ENCODE data around the gene ALDH4A1. TPM values are rescaled to one million over a fixed set of nuclear protein-coding genes. Genes with fewer than 3 reads are reported as not detected.

ALDH4A1 gene
- total and polyA plus RNA-seq, 10 of the 15 experiments (the other 5 are each of a cell fraction or from before 2014, with no cell fraction given): 0.06 to 25.5 (median 13.0) TPM

- TF ChIP-seq, protein P1, sequence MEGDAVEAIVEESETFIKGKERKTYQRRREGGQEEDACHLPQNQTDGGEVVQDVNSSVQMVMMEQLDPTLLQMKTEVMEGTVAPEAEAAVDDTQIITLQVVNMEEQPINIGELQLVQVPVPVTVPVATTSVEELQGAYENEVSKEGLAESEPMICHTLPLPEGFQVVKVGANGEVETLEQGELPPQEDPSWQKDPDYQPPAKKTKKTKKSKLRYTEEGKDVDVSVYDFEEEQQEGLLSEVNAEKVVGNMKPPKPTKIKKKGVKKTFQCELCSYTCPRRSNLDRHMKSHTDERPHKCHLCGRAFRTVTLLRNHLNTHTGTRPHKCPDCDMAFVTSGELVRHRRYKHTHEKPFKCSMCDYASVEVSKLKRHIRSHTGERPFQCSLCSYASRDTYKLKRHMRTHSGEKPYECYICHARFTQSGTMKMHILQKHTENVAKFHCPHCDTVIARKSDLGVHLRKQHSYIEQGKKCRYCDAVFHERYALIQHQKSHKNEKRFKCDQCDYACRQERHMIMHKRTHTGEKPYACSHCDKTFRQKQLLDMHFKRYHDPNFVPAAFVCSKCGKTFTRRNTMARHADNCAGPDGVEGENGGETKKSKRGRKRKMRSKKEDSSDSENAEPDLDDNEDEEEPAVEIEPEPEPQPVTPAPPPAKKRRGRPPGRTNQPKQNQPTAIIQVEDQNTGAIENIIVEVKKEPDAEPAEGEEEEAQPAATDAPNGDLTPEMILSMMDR (IDR thresholded peaks at IDR 0.05 in 2 of 3, conservative IDR thresholded peaks at IDR 0.05 in 1 of 3; ENCODE audit: control insufficient read depth in 2 of 3, extremely low read depth in 1 of 3, insufficient read depth in 1 of 3, low read depth in 3 of 3, low read length in 3 of 3): no peak
- TF ChIP-seq CUX1 (IDR thresholded peaks at IDR 0.05; ENCODE audit: insufficient replicate concordance, low read depth, low read length): no peak
- TF ChIP-seq ZNF274 (IDR thresholded peaks at IDR 0.05; ENCODE audit: insufficient read depth, insufficient read length): no peak
- TF ChIP-seq MAX (IDR thresholded peaks at IDR 0.05; ENCODE audit: low read depth, low read length): no peak
- no peak for TF ChIP-seq YBX1 (IDR thresholded peaks at IDR 0.05)
- no peak for TF ChIP-seq ATF3 (IDR thresholded peaks at IDR 0.05; ENCODE audit: borderline replicate concordance, extremely low read depth, low read depth, low read length)
- no peak for TF ChIP-seq POU2F2 (IDR thresholded peaks at IDR 0.05; ENCODE audit: borderline replicate concordance, low read depth, low read length)
- no peak for TF ChIP-seq FOXM1 (IDR thresholded peaks at IDR 0.05; ENCODE audit: low read depth, low read length)
- TF ChIP-seq DPF2 (IDR thresholded peaks at IDR 0.05): 0 out of 2 replicates have a peak, but pooled peaks have one; percentile 35
- no peak for TF ChIP-seq POLR2AphosphoS2 (IDR thresholded peaks at IDR 0.05; ENCODE audit: low read depth, low read length)
- no peak for TF ChIP-seq ZNF384 (IDR thresholded peaks at IDR 0.05; ENCODE audit: borderline replicate concordance, low read depth, low read length)
- TF ChIP-seq, protein P2, sequence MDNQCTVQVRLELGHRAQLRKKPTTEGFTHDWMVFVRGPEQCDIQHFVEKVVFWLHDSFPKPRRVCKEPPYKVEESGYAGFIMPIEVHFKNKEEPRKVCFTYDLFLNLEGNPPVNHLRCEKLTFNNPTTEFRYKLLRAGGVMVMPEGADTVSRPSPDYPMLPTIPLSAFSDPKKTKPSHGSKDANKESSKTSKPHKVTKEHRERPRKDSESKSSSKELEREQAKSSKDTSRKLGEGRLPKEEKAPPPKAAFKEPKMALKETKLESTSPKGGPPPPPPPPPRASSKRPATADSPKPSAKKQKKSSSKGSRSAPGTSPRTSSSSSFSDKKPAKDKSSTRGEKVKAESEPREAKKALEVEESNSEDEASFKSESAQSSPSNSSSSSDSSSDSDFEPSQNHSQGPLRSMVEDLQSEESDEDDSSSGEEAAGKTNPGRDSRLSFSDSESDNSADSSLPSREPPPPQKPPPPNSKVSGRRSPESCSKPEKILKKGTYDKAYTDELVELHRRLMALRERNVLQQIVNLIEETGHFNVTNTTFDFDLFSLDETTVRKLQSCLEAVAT (IDR thresholded peaks at IDR 0.05): 0 out of 2 replicates have a peak, but pooled peaks have one; percentile 32
- no peak for TF ChIP-seq HDAC2 (IDR thresholded peaks at IDR 0.05)
- 0 out of 2 replicates have a peak, but pooled peaks have one; percentile 17 for TF ChIP-seq TCF12 (IDR thresholded peaks at IDR 0.05; ENCODE audit: low read depth, low read length)
- TF ChIP-seq IKZF1 (conservative IDR thresholded peaks at IDR 0.05): peak; percentile 77
- TF ChIP-seq JUND (IDR thresholded peaks at IDR 0.05; ENCODE audit: low read depth, low read length): no peak
Observed at GRCh38 chr1:18927654-18928272, 25.4 kb upstream of the ALDH4A1 start (continued).
